ENCODE results near the gene PSAT1. TPM values are rescaled to one million over a fixed set of nuclear protein-coding genes. Genes with fewer than 3 reads are reported as not detected.
A peak's percentile ranks its signal among the peaks of the same experiment; 100 is the strongest.

The PSAT1 gene
- total RNA-seq, 1 experiment from 2014 or later: 182 TPM

DNA sequence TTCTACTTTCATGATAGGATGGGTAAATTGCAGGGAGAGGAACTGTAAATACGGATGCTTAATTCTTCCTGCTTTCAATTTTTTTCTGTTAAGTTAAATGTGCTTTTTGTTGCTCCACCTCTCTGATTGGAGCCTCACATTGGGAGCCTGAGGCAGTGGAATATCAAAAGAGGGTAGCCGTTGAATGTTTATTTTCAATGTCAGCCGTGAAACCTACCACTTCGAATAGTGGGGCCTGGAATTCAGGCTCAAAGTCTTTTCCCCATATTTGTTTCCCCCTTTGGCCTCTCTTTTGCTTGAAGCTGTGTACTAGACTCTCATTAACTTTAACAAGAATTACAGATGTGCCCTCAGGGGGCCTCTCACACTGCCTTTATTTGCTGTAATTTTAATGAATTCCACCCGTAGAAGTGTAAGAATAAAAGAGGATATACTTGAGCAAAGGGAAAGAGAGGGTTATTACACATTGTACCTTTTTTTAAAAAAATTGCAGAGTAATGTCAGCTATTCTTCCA, 29.0 kb downstream of the PSAT1 start:
- Histone ChIP-seq H3K4me3 (no peak overlapping the region), H3K9me3 (no peaks in the 10 kb centered on the region), H3K27me3 (no peaks in the 10 kb centered on the region), H3K36me3 (peaks cover 34% of the 10 kb centered on the region)
- DNase-seq: no peak

DNA sequence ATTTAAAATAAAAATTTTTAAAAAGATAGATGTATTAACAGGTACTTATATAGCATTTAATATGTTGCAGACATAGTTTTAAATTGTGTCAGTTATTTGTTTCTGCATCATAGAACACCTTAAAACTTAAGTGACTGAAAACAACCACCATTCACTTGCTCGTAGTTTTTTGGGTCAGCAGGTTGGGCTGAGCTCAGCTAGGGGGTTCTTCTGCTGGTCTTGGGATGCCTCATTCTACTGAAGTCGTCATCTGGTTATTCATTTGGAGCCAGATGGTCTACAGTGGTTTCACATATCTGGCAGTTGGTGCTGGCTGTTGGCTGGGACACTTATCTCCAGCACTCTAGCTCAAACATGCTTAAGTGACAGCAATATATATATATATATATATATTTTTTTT, 29.6 kb downstream of the PSAT1 start:
- H3K27me3 ChIP-seq: no peaks in the 10 kb centered on the region
- no peaks in the 10 kb centered on the region for H3K9me3 ChIP-seq
- DNase-seq: no peak
- H3K36me3 ChIP-seq: peaks cover 34% of the 10 kb centered on the region
- H3K4me3 ChIP-seq: no peak overlapping the region

DNA sequence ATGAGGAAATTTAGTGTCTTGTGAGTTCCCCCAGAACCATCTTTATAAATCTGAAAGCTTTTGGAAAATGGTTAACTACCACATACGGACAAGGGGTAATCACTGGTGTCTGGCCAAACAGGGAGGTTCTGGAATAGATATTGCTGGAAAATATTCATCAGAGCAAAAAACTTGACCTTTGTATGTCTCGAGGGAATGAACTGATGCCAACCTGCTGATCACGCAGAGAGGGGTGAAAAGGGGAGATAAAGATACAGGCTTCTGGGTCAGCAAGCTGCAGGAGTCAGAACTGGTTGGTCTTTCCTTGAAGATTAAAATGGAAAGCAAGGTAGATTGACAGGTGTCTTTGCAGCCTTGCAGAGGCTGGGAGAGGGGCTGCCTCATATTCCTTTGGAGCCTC, 35.5 kb downstream of the PSAT1 start:
- peaks cover 25% of the 10 kb centered on the region for H3K36me3 ChIP-seq
- no peak for DNase-seq
- H3K9me3 ChIP-seq: no peaks in the 10 kb centered on the region
- no peak overlapping the region for H3K4me3 ChIP-seq
- H3K27me3 ChIP-seq: no peaks in the 10 kb centered on the region

DNA sequence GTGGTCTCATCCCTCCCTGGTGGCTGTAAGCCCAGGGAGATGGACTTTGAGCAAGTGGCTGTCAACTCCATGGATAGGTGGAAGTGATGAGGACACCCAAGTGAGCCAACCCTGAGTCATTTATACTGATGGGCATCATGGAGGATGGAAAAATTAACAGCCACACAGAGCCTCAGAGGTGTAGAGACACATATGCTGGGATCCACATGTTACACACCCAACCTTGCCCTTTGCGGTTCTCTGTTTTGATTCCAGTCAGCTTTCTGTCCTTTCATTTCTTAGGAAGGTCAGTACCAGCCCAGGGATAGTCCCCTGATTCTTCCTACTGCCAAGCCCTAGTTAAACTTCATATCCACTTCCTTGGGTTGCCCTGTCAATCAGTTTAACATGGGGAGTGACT, 51.9 kb downstream of the PSAT1 start:
- Histone ChIP-seq H3K9me3 (no peaks in the 10 kb centered on the region), H3K4me3 (no peak overlapping the region), H3K36me3 (no peaks in the 10 kb centered on the region), H3K27me3 (no peaks in the 10 kb centered on the region)
- DNase-seq: no peak

DNA sequence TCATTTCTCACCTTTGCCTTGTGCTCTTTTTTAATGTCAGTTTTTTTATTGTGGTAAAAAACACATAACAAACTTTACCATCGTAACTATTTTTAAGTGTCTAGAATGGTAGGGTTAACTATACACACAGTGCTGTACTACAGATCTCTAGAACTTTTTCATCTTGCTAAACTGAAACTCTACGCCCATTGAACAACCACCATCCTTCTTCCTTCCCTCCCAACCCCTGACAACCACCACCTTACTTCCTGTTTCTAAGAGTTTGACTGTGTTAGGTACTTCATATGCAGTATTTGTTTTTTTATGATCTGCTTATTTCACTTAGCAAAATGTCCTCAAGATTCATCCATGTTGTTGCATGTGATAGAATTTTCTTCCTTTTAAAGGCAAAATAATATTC, 54.9 kb downstream of the PSAT1 start:
- no peaks in the 10 kb centered on the region for H3K27me3 ChIP-seq
- H3K4me3 ChIP-seq: no peak overlapping the region
- H3K36me3 ChIP-seq: no peaks in the 10 kb centered on the region
- H3K9me3 ChIP-seq: no peaks in the 10 kb centered on the region
- no peak for DNase-seq

DNA sequence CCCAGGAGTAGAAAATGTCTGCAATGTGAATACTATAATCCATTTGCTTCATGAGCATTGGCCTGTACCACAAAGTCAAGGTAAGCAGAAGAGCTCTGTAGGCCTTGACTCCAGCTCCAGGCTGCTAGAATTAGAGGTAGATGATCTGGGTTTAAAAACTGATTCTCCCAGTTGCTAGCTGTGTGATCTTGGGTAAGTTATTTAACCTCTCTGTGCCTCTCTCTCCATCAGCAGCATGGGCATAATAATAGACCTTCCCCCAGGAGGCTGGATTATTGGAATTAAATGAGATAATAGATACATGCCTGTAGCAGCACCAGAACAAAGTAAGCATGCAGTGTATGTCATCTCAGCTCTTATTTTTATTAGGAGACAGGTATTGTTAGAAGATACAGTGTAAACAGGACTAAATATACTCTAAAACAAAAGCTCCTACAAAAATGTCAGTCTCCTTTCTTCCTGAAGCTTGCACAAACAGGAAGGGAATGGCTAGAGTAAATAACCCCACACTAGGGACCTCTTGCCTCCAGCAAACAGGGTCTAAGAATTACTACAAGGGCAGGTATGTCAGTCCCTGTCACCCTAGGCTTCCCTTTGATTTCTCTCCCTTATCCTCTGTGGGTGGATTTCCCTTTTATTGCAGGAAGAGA, 57.5 kb downstream of the PSAT1 start:
- no peaks in the 10 kb centered on the region for H3K27me3 ChIP-seq
- no peaks in the 10 kb centered on the region for H3K36me3 ChIP-seq
- DNase-seq: no peak
- H3K4me3 ChIP-seq: no peak overlapping the region
- H3K9me3 ChIP-seq: no peaks in the 10 kb centered on the region

DNA sequence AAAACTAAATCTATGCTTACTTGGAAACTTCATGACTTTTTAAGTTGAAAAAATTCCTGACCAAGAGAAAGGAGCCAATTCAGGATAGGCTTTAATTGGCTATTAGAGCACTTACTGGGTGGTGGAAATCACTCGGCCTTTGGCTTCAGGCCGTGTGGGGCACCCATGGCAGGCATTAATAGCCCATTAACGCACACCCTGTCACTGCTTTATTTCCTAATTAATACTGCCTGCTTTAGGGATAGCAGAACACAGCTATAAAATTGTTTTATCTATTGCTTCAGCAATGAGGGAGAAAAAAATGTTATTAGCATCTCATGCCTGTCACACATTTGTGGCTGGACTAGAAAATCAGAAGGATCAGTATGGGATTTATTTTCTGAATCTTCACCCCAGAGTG, 58.1 kb downstream of the PSAT1 start:
- Histone ChIP-seq H3K9me3 (no peaks in the 10 kb centered on the region), H3K36me3 (no peaks in the 10 kb centered on the region), H3K4me3 (no peak overlapping the region), H3K27me3 (no peaks in the 10 kb centered on the region)
- no peak for DNase-seq

DNA sequence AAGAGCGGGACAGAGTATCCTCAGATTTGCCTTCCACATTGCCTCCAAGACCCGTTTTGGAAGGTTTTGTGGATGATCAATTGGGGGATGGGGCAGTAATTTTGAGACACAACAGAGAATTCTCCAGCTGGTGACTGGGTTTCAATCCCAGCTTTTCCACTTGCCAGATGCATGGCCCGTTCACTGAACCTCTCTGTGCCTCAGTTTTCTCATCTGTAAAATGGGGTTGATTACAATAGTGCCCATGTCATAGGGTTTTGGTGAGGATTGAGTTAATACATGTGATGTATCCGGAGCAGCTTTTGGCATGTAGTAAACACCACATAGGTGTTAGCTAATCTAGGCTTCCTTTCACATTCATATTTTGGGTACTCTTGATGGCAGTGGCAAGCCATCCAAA, 59.7 kb downstream of the PSAT1 start:
- DNase-seq: no peak
- H3K36me3 ChIP-seq: no peaks in the 10 kb centered on the region
- H3K4me3 ChIP-seq: no peak overlapping the region
- H3K9me3 ChIP-seq: no peaks in the 10 kb centered on the region
- no peaks in the 10 kb centered on the region for H3K27me3 ChIP-seq

DNA sequence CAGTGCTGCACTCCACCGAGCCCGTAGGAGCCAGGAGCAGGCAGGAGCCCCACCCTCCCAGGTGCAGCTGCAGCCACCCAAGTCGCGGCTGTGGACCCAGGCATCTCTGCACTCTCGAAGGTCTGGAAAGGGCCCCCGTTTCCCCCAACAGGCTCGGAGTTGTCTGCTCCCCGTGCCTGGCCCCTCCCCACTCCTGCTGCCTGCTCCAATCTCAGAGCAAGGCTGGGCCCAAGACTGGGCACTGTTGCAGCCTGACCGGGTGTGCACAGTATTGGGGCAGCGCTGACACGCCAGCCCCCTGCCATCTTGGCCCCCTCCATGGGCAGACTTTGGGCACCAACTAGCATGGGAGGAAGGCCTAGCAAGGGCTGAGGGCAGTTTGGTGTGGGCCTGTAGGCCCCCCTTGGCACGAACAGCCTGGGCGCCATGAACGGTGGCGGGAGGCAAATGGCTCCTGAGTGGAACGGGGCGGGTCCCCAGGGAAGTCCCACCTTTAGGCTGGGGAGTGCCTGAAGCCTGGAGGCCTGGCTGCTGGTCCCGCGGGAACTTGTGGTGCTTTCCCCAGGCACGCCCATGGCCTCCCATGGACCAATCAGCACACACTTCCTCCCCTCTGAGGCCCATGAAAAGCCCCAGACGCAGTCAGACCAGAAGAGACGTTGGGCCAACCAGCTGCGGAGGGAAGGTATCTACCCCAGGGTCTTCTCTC, 60.4 kb downstream of the PSAT1 start:
- Histone ChIP-seq H3K9me3 (no peaks in the 10 kb centered on the region), H3K4me3 (no peak overlapping the region), H3K27me3 (no peaks in the 10 kb centered on the region), H3K36me3 (no peaks in the 10 kb centered on the region)
- DNase-seq: no peak

DNA sequence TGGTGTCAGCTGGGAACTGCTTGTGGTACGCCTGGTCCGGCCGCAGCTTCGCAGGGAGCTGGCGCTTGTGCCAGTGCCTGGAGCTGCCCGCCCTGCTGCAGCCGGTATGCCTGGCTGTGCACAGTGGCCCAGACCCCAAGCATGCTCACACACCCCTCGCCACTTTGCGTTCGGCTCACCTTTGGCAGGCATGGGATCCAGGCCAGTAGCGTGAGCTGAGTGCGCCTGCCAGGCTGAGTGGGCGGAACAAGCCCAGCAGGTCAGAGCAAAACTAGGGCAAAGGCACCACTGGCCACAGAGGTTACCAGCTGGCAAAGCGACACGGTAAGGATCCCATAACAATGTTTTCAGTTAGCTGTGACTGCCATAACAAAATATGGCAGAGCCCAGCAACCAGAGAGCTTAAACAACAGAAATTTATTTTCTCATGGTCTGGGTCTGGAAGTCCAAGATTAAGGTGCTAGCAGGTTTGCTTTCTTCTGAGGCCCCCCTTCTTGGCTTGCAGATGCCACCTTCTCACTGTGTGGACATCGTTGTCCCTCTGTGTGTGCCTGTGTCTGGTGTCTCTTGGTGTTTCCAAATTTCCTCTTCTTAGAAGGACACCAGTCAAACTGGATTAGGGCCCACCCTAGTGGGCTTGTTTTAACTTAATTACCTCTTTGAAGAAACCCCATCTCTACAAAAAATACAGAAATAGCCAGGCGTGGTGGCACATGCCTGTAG, 61.6 kb downstream of the PSAT1 start:
- H3K9me3 ChIP-seq: no peaks in the 10 kb centered on the region
- DNase-seq: no peak
- no peaks in the 10 kb centered on the region for H3K36me3 ChIP-seq
- H3K4me3 ChIP-seq: no peak overlapping the region
- no peaks in the 10 kb centered on the region for H3K27me3 ChIP-seq

DNA sequence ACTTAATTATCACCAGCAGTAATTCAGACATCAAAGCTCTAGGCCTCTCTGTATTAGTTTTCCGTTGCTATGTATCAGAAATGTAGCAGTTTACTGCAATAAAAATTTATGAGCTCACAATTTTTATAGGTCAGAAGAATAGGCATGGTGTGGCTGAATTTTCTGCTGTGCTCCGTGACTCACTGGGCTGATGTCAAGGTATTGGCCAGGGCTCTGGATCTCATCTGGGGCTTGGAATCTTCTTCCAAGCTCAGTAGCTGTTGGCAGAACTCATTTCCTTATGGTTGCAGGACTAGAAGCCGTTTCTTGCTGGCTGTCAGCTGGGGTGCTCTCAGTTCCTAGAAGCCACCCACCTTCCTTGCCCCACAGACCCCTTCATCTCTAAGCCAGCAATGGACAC, 66.3 kb downstream of the PSAT1 start:
- Histone ChIP-seq H3K36me3 (no peaks in the 10 kb centered on the region), H3K4me3 (no peak overlapping the region), H3K9me3 (no peaks in the 10 kb centered on the region), H3K27me3 (no peaks in the 10 kb centered on the region)
- peak; percentile 76 for DNase-seq

DNA sequence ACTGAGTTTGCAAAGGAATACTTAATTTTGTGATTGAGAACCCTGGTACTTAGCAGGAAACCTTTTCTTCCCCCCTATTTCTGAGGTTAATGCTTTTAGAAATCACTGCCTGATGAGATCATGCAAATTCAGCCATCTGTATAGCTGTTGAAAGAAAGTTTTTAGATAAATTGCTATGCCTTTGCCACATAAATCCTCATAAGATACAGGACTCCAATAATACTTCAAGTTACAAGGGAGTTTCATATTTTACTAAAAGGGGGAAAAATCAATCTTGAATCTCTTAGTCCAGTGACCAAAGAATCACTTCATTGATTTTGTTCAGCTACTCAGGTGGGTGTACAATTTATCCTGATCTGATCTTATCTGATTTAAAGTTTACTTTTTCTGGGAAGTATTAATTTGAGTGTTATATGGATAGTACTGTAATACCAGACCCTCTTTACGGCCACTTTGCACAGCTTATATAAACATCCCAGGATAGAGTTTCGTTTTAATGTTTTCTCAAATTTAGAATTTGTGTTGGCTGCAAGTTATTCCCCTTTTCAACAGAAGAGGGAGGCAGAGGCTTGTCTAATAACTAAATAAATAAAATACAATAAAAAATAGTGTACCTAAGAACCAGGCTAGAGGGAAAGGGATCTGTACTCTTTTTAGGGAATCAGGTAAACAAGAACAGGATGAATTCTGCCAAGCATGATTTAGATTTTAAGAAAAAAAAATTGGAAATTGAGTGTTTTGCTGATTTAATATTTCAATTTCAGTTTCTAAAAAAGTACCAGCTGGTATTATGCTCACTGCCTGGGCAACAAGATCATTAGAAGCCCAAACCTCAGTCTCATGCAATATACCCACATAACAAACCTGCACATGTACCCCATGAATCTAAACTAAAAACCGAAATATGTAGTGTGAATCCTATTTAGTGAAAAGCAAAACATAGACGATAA, 69.1 kb downstream of the PSAT1 start:
- Histone ChIP-seq H3K36me3 (no peaks in the 10 kb centered on the region), H3K9me3 (no peaks in the 10 kb centered on the region), H3K27me3 (no peaks in the 10 kb centered on the region), H3K4me3 (no peak overlapping the region)
- DNase-seq: no peak

DNA sequence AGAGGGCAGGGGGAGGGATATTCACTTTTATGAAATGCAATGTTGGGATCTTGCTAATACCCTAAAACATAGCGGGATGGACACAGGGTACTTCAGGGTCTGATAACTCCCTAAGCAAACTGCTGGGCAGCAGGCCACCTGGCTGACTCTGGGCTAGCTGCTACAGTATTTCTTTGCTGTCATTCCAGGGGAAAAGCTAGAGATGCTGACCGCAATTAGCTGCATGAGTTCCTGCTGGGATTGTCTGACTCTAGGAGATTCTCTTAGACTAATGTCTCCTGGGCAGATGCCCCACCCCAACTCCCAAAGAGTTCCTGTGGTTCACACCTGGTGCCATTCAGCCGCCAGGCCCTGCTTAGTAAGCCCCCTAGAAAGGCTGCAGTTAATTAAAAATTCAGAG, 69.9 kb downstream of the PSAT1 start:
- Histone ChIP-seq H3K4me3 (no peak overlapping the region), H3K27me3 (no peaks in the 10 kb centered on the region), H3K36me3 (no peaks in the 10 kb centered on the region), H3K9me3 (no peaks in the 10 kb centered on the region)
- DNase-seq: no peak

DNA sequence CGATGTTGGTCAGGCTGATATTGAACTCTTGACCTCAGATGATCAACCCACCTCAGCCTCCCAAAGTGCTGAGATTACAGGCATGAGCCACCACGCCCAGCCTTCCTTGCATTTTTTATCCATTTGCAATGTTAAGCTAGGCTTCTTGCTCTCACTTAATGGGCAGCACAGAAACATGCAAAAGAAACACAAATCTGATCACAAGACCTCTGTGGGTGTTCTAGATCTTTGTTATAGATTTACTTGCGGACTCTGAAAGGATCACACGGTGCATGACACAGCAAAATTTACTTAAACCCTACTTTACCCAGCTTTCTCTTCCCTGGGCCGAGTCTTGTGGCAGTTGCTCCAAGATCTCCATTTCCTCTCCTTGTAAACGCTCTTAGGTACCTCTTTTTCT, 71.3 kb downstream of the PSAT1 start:
- no peaks in the 10 kb centered on the region for H3K27me3 ChIP-seq
- no peak overlapping the region for H3K4me3 ChIP-seq
- H3K36me3 ChIP-seq: no peaks in the 10 kb centered on the region
- no peaks in the 10 kb centered on the region for H3K9me3 ChIP-seq
- DNase-seq: no peak

DNA sequence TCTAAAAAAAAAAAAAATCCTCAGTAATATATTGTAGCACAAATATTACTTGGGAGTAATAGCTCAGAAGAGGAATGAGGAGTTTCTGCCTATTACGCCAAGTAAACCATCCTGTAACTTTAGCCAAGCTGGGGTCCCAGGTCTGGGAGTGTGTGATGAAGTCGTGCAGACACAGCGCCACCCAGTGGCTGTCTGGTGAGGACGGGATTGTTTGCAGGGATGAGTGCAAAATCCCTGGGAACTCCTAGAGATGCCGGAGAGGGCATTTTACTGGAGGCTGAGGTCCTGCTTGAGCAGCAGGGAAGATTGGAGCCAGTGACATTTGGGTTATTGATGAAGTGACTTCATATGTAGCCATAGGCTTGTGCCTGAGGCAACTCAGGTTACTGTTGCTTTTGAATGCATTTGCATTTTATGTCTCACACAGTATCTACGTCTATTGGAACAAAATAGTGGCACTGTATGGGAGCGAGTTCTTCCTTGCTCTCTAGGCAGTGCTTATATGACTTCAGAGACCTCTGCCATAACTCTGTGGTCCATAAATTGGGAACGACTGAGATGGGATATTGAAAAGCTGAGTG, 72.8 kb downstream of the PSAT1 start:
- no peak overlapping the region for H3K4me3 ChIP-seq
- H3K9me3 ChIP-seq: no peaks in the 10 kb centered on the region
- peak; percentile 35 for DNase-seq
- H3K27me3 ChIP-seq: no peaks in the 10 kb centered on the region
- H3K36me3 ChIP-seq: no peaks in the 10 kb centered on the region

DNA sequence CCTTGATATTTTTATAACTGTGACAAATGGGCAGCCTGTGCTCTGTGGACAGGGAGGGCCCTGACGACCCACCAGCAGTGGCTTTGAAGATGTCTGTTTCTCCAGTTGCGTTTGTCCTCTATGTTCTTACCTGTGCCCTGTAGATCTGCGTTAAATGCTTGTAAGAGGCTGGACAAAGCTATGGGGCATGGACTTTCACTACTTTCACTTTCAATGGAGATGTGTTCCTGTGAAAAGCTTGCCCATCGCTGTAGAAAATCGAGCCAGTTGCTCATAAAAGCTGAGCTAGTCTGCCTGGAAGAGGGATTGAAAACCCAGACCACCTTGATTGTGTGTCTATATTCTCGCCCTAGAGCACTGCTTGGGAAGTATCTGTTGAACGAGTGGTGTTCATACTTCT, 74.1 kb downstream of the PSAT1 start:
- DNase-seq: no peak
- Histone ChIP-seq H3K4me3 (no peak overlapping the region), H3K9me3 (no peaks in the 10 kb centered on the region), H3K36me3 (no peaks in the 10 kb centered on the region), H3K27me3 (no peaks in the 10 kb centered on the region)

Data from MG63 (cell line).